Kidney (tissue), 14 donors: ENCODE data around the gene PRKACA. TPM values are rescaled to one million over a fixed set of nuclear protein-coding genes. Genes with fewer than 3 reads are reported as not detected.
A peak's percentile ranks its signal among the peaks of the same experiment; 100 is the strongest.

Source experiments
- DNase-seq, 5 donors: peaks; one replicate each; pipeline ENCODE4 v3.0.0-alpha.2; 2013 to 2020
- FAIRE-seq: peaks from 2 replicates; lab custom pipeline; 2012; peaks lifted over from hg19 to GRCh38; lab: Jason Lieb, UNC
- H3K27ac ChIP-seq, 2 donors: one replicate each; pipeline ENCODE4 v1.7.0; 2013; ENCODE audit warnings: low read depth in 2 of 2, low read length in 2 of 2, inconsistent platforms in 1 of 2
- H3K27me3 ChIP-seq: one replicate; pipeline ENCODE4 v1.7.1; 2013; ENCODE audit warnings: low read length, inconsistent platforms; ENCODE audit not compliant: control insufficient read depth, insufficient read depth
- H3K36me3 ChIP-seq, 3 donors: one replicate each; pipeline versions ENCODE4 v1.7.0 to v1.7.1; 2013; ENCODE audit warnings: low read length in 3 of 3, control low read depth in 1 of 3, inconsistent platforms in 1 of 3; ENCODE audit not compliant: insufficient read depth in 3 of 3, control insufficient read depth in 2 of 3
- H3K4me1 ChIP-seq, 3 donors: one replicate each; pipeline versions ENCODE4 v1.7.0 to v1.7.1; 2013; ENCODE audit warnings: low read length in 3 of 3, inconsistent platforms in 1 of 3, low read depth in 1 of 3; ENCODE audit not compliant: control insufficient read depth in 2 of 3, insufficient read depth in 2 of 3
- H3K4me3 ChIP-seq, 3 donors: one replicate each; pipeline versions ENCODE4 v1.7.0 to v1.8.1; 2013; ENCODE audit warnings: low read length in 3 of 3, control low read depth in 1 of 3, inconsistent platforms in 1 of 3
- H3K9ac ChIP-seq, 3 donors: one replicate each; pipeline versions ENCODE4 v1.7.0 to v1.7.1; 2013; ENCODE audit warnings: low read length in 3 of 3, control low read depth in 1 of 3, inconsistent platforms in 1 of 3
- H3K9me3 ChIP-seq, 3 donors: one replicate each; pipeline versions ENCODE4 v1.7.0 to v1.7.1; 2013; ENCODE audit warnings: low read length in 3 of 3, control low read depth in 1 of 3, inconsistent platforms in 1 of 3; ENCODE audit not compliant: control insufficient read depth in 2 of 3, insufficient read depth in 1 of 3
- intact Hi-C: fragments of 100-400 bp; cut with DNase I; formaldehyde crosslinking; loops from one replicate; pipeline ENCODE4 v1.11.1; 2022
- polyA plus RNA-seq: library from polyadenylated mRNA; stranded (reverse); fragments of 350-450 nt; fragmentation: Illumina TruSeq; extraction: RNeasy Lipid Tissue Mini Kit (QIAGEN cat#74804); gene quantifications from one replicate; pipeline ENCODE4 v1.2.3, GENCODE V29; 2014; ENCODE audit warnings: low read depth, low replicate concordance; ENCODE audit not compliant: insufficient read depth
- total RNA-seq: library from RNA; stranded (reverse); fragmentation: NEBNext Ultra II Directional; extraction: Animal tissue kit (Norgen Biotek cat#: 25700); gene quantifications from one replicate; pipeline ENCODE4 v1.2.1, GENCODE V29; 2021
- TF ChIP-seq, protein P1 (sequence below): IDR thresholded peaks from 3 replicates; pipeline ENCODE4 v1.5.1; 2012; ENCODE audit warnings: mild to moderate bottlenecking, moderate library complexity, borderline replicate concordance; ENCODE audit not compliant: insufficient read depth; ENCODE audit errors: extremely low read depth
- donor health status: control.
- donor health status: control.
- donor health status: control.
- donor health status: control.
- donor health status: control.
- donor health status: DM: yes; HTN: yes; CAD: no.
- donor health status: Normal renal cell carcinoma (clear cell type).

The PRKACA gene
- total and polyA plus RNA-seq, 2 donors from 2014 or later: 51.4 to 92.3 TPM

DNA sequence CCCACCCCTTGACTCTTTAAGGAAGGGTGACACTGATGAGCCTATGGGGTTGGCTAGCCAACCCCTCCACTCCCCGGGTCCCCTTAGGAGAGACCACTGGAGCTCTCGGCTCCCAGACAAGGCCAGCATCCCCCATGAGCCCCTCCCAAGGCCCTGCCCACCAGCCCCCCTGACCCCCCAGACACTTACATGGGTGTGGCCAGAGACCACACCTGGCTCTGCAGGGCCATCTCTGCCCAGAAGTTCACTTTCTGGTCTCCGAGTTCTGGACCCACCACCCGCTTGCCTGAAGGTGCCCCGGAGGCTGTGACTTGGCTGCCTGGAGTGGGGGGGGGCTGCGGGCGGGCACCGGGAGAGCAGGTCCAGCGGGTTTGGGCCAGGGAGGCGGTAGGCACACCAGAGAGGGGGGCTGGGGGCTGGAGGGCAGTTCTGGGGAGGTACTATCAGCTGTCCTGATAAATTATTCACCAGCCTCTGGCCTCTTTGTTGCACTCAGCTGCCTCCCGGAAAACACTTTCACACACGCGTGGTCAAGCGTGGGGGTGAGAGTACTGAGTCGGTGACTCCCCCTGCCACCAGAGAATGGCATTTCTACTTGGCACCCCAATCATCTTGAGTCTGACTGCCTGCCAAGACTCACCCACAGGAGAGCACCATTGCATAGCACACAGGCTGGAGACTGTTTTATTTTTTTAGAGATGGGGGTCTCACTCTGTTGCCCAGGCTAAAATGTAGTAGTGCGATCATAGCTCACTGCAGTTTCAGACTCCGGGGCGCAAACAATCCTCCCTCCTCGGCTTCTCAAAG is 55.6 kb downstream of the PRKACA start, which contains the start of gene PALM3:
Gene PALM3 (minus strand): TSS at position 326 of the 807 bp plus-strand sequence. CDS start 96 bp downstream, at position 230.
- intact Hi-C loops: no loop called here
- H3K27me3 ChIP-seq: no peaks in the 10 kb centered on the region

DNA sequence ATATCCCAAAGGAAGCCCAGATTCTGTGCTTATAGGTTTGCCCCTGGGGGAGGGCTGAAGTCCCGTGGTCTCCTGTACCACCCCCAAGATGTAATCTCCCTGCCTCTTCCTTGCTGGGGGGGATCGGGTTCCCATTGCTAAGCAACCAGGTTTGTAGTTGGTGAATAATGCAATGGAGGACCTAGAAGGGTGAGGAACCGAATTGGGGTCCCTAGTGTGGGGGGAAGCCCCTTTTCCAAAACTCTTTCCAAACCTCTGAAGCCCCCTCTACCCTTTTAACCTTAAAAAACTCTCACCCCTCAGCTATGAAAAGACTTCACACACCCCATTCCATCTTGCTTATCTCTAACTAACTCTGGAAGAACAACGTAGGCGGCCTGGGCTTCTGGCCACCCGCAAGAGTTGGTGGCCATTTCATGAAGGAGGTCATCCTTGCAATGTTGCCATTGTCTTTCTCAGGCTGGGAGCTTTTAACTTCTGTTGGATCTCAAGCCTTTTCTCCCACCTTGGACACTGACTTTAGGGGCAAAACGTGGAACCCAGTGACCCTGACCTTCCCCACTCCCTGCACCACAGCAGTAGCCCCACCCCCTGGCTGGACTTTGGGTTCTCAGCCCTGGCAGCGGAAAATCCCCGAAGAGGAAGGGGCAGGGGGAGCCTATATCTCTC is 56.3 kb downstream of the PRKACA start:
- FAIRE-seq: no peak
- TF ChIP-seq, protein P1, sequence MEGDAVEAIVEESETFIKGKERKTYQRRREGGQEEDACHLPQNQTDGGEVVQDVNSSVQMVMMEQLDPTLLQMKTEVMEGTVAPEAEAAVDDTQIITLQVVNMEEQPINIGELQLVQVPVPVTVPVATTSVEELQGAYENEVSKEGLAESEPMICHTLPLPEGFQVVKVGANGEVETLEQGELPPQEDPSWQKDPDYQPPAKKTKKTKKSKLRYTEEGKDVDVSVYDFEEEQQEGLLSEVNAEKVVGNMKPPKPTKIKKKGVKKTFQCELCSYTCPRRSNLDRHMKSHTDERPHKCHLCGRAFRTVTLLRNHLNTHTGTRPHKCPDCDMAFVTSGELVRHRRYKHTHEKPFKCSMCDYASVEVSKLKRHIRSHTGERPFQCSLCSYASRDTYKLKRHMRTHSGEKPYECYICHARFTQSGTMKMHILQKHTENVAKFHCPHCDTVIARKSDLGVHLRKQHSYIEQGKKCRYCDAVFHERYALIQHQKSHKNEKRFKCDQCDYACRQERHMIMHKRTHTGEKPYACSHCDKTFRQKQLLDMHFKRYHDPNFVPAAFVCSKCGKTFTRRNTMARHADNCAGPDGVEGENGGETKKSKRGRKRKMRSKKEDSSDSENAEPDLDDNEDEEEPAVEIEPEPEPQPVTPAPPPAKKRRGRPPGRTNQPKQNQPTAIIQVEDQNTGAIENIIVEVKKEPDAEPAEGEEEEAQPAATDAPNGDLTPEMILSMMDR: no peak
- H3K4me3 ChIP-seq: peak overlapping the region; percentile 36 to 68 (median 60)
- peak overlapping the region; percentile 91 to 93 for H3K27ac ChIP-seq
- no peaks in the 10 kb centered on the region for H3K9me3 ChIP-seq
- peak overlapping the region in 2 of 3 donors; percentile 32 to 77 for H3K9ac ChIP-seq
- no peaks in the 10 kb centered on the region for H3K27me3 ChIP-seq
- intact Hi-C loops: no loop called here
- peaks cover 0 to 14% (median 11%) of the 10 kb centered on the region in 3 donors for H3K4me1 ChIP-seq
- DNase-seq: no peak
- H3K36me3 ChIP-seq: no peaks in the 10 kb centered on the region

More for the DNA sequence above, 55.6 kb downstream of the PRKACA start, which contains the start of gene PALM3:
- Histone ChIP-seq H3K9ac (peak within 1 kb of the TSS in 2 of 3 donors; percentile 32 to 77), H3K4me1 (peaks cover 0 to 14% (median 11%) of the 10 kb centered on the region in 3 donors), H3K27ac (peak within 1 kb of the TSS; percentile 91 to 93), H3K4me3 (peak within 1 kb of the TSS; percentile 36 to 68 (median 60)), H3K9me3 (no peaks in the 10 kb centered on the region), H3K36me3 (no peaks in the 10 kb centered on the region)
- DNase-seq: peak; percentile 86 to 95 (median 88)
- no peak for FAIRE-seq
- TF ChIP-seq, protein P1: peak; percentile 2

DNA sequence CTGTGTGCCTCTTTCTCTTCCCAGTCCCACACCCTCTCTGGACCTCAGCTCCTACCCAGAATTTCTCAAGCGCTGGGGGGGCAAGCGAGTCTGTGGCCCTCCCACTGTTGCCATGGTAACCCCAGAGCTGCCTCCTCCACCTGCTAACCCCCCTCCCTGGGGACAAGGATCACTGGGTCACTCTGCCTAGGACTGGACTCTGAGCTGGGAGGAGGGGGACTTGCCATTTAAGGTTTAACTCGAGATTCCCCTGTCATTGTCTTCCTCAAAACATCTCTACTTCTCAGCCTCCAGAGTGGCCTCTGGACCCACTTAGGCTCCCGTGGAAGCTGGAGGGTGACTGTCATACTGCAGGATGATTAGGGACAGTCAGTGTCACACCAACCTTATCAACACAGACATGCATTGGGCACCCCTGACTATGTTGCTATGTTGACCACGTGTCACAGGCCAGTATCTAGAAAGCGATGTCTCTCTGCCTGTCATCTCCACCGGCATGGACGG is 57.9 kb downstream of the PRKACA start:
- intact Hi-C loops: loop anchor here (10.0 kb wide), 1 partner anchor 175 kb away; no protein-coding TSS in a partner anchor
- no peaks in the 10 kb centered on the region for H3K9me3 ChIP-seq
- FAIRE-seq (no peak), DNase-seq (peak in 2 of 5 donors; percentile 51 to 66)
- no peaks in the 10 kb centered on the region for H3K36me3 ChIP-seq
- H3K27ac ChIP-seq: peak overlapping the region; percentile 44 to 81
- H3K27me3 ChIP-seq: no peaks in the 10 kb centered on the region
- TF ChIP-seq, protein P1: no peak
- H3K4me3 ChIP-seq: peak overlapping the region in 2 of 3 donors; percentile 43 to 57
- no peak overlapping the region for H3K9ac ChIP-seq
- H3K4me1 ChIP-seq: peaks cover 0 to 14% (median 11%) of the 10 kb centered on the region in 3 donors
